ENCODE results near the gene PLEKHM3.
"Not testable (repeated sequence)": the region's sequence is repeated elsewhere in the genome, so short reads cannot be mapped to it uniquely, and the experiment has no call there.

The PLEKHM3 gene

GRCh38 chr2:207949245-207949644 is 76.1 kb downstream of the PLEKHM3 start:
- DNase-seq (ENCODE audit: low spot score): not testable (repeated sequence)

DNA sequence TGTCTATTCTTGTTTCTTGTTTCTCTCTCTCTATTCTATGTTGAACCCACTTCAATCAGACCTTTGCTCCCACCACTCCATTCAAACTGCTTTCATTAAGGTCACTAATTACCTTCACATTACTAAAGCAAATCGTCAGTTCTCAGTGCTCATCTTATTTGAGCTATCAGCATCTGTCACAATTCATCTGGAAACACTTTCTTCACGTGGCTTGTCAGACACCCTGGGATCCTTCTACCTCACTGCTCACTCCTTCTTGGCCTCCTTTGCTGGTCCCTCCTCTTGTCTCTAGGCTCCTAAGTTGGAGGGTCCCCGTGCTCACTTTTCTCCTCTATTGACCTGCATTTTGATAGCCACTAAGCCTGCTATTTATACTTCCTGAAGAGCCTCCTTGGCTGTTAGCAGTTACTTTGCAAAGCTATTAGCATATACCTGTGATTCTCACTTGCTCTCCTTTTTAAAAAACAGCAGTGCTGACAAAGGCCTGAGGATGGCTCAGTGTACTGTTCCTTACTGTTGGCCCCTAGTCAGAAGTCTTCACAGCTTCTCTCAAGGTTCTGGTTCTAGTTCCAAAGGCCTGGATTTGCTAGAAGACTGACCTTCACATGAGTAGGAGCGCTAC is 80.2 kb downstream of the PLEKHM3 start:
- peak; percentile 30 for DNase-seq (ENCODE audit: low spot score)

GRCh38 chr2:207944334-207944733 is 81.0 kb downstream of the PLEKHM3 start:
- DNase-seq (ENCODE audit: low spot score): no peak

- no peak for DNase-seq (ENCODE audit: low spot score)
Observed at GRCh38 chr2:207939342-207940108, 85.8 kb downstream of the PLEKHM3 start.

GRCh38 chr2:207938886-207939285 is 86.4 kb downstream of the PLEKHM3 start:
- DNase-seq (ENCODE audit: low spot score): no peak

DNA sequence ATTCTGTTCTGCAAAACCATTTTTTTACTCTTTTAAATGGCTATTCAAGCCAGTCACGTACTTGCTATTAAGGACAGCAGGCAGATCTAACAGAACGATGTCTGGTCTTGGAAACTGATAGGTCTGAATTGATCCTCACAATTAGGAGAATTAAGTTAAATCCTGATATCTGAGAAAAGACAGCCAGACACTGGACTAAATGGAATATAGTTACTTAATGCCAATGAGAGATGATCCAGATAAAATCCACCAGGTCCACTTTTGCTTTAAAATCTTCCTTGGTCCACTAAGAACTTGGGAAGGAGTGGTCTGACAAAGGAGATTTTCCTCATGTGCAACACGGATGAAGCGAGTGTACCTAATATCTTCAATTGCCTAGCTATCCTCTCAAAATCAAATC is 86.9 kb downstream of the PLEKHM3 start:
- DNase-seq (ENCODE audit: low spot score): no peak

DNA sequence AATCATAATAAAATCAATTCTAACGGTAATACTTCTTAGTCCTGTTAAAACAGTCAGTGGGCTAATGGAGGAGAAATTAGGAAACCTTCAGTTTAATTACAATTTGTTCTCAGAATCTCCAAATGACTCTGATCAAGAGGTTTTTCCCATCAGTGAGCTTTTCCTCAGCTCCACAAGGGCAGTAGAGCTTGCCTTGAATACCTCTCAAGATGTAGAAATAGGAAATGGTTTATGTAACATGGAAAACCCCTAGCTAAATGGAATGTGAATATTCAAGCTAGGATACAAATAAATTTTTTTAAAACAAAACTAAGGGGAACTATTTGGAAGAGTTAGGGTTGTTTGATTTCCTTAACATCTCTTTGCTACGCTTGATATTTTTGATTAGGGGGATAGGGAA is 87.5 kb downstream of the PLEKHM3 start:
- DNase-seq (ENCODE audit: low spot score): no peak

DNA sequence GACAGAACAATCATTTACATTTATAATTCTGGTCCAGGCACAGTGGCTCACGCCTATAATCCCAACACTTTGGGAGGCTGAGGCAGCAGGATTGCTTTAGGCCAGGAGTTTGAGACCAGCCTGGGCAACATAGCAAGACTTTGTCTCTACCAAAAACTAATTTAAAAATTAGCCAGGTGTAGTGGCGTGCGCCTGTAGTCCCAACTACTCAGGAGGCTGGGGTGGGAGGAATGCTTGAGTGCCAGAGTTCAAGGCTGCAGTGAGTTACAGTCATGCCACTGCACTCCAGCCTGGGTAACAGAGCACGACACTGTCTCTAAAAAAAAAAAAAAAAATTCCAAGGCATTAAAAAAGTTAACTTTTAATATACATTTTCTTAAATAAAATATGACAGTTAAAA is 88.1 kb downstream of the PLEKHM3 start:
- DNase-seq (ENCODE audit: low spot score): no peak

- DNase-seq (ENCODE audit: low spot score): no peak
Observed at GRCh38 chr2:207936380-207936779, 88.9 kb downstream of the PLEKHM3 start.

- DNase-seq (ENCODE audit: low spot score): no peak
Observed at GRCh38 chr2:207935991-207936370, 89.3 kb downstream of the PLEKHM3 start.

GRCh38 chr2:207935121-207935990 is 90.0 kb downstream of the PLEKHM3 start:
- DNase-seq (ENCODE audit: low spot score): no peak

DNA sequence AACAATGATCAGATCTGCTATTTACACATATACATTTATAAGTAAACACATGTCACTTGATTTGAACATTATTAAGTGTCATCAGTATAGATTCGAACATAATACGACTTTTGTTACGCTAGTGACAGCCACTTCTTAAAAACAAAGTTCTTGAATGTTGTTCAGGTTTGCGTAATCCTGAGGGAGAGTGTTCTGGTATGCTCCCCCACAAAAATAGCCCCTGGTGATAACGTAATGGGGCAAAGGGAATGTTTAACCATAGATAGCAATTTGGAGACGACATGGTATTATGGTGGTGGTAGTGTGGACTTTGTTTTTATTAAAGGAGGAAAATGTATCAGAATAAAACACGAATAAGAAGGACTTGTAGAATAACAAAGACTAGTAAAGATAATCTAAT is 90.6 kb downstream of the PLEKHM3 start:
- DNase-seq (ENCODE audit: low spot score): no peak

DNA sequence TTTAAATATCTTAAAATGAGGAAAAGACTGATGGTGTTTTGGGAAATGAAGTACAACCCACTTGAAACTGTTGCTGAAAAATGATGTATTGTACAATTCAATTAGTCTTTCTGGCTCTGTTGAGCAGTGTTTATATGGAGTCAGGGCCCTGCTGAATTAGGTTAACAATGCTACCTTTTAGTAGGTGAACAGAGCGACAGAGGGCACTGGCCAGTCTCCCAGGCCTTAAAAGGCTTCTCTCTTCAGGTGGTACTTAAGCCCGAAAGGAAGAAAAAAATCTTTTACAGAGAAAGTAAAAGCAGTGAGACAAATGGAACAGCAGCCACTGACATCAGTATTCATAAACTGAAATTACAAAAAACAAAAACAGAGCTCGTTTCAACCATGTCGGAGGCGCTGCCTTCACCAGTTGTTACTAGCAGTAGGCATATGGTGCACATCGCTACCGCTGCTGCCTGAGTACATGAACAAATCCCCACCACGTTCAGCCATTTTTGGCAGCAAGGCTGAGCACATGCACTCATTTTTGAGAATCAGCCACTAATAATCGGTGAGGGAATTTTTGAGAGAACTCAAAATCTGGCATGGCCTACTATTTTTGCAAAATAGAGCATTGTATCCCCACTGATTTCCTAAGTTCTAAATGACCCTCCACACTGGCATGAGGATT is 91.8 kb downstream of the PLEKHM3 start:
- DNase-seq (ENCODE audit: low spot score): peak; percentile 38

DNA sequence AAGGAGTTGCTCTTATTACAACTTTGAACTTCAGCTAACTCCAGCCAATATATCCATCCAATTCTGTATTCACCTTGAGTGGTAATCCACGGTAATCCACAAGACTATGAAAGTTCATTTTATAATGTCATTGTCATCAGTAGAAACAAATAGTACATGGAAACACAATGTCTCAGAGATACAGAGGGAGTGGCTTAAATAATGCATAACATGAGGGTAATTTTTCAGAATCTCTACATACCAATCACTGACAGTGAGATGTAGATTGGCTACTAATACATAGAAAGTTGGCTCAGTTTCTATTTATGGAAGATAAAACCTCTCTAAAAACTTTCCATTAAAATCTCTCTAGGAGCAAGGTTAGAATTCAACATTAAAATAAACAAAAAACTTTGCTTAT is 93.2 kb downstream of the PLEKHM3 start:
- no peak for DNase-seq (ENCODE audit: low spot score)

DNA sequence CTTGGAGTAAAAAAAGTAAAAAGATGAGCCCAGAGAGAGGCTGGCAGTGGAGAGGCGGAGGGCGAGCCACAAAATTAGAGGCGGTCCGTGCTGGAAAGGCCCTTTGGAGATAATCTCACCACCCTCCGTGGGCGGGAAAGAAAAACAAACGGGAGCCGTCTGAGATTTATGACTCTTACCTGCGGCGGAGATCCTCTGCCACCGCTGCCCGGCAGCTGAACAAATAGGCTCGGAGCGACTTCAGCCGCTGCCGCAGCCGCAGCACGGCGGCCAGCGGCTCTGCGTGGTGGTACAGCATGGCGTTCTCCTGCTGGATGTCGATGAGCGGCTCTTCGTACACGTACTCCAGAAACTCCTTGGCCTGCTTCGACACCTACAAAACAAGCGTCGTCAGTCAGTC is 94.6 kb downstream of the PLEKHM3 start:
- no peak for DNase-seq (ENCODE audit: low spot score)

DNA sequence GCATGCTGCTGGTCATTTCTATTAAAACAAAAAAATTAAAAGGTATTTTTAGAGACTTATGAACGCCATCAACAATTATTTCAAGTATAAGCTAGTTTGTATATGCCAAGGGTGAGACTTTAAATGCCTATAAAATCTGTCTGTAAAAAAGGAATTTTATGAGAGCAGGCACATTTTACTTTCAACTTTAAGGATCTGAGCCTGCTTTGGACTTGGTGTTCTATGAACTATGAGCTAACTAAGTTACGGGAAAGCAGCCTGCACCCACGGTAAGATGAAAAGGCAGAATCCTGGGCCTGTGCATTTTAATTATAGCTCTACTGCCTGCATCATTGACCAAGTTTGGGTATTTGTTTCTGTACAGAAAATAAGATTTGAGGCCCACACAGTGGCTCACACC is 95.4 kb downstream of the PLEKHM3 start:
- DNase-seq (ENCODE audit: low spot score): no peak

GRCh38 chr2:207928079-207928478 is 97.2 kb downstream of the PLEKHM3 start:
- no peak for DNase-seq (ENCODE audit: low spot score)

- DNase-seq (ENCODE audit: low spot score): no peak
Observed at GRCh38 chr2:207926989-207927300, 98.4 kb downstream of the PLEKHM3 start.

DNA sequence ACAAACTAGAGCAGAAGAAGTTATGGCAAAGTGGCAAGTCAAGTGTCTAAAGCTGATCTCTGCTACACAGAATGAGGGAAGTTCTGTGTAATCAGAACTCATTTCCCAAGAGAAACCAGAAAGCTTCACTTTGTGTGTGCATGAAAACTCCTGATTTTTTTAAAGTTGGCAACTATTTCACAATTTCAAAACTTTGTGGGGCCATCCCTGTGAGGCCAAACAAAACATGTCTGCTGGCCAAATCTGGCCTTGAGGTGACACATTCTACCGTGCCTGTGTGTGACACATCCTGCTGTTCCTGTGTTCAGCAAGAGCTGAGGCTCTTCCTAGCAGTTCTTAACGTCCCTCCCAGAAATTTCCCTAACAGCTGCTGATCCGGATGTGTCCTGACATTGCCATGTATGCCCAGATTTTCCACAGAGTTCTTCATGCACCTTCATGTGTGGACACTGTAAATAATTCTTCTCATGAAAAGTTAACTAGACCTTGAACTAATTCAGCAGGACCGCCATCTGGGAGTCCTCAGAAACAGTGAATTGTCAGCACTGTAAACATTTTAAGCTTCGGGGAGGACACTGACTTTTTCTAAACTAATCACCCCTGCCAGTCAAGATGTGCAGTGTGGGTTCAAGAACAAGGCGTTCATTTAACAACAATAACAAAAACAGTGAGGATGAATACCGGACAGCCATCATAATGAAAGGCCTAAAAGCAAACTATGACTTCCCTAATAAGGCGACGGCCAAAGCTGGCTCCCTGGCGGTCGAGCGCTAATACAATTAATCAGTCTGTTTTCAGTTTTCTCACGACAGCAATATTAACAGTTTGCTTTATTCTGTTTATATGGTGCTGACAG is 99.0 kb downstream of the PLEKHM3 start:
- no peak for DNase-seq (ENCODE audit: low spot score)

DNA sequence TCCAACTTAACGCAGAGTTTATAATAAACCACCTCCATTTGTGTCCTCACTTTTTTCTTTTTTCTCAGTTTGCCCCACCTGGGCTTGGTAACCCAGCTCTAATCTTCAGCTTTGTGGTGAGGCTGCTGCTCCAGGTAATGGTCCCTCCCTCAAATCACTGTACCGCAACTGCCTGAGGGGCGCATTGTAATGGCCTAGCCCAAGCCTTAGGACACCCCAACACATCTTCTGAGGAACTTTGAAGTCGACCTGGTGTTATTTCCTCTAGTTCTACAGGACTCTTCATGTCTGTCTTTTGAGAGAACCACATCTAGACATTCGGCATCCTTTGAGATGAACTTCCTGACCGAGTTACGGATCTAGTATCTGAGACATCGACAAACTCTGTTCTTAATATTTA is 99.7 kb downstream of the PLEKHM3 start:
- no peak for DNase-seq (ENCODE audit: low spot score)

GRCh38 chr2:207921606-207922005 is 103.7 kb downstream of the PLEKHM3 start:
- DNase-seq (ENCODE audit: low spot score): no peak

GRCh38 chr2:207920721-207921120 is 104.6 kb downstream of the PLEKHM3 start:
- DNase-seq (ENCODE audit: low spot score): no peak

Data from iPS-NIHi11 (cell line).